Measurements from ENCODE around the gene HEXD. TPM values are rescaled to one million over a fixed set of nuclear protein-coding genes. Genes with fewer than 3 reads are reported as not detected.

HEXD gene
- total and polyA plus RNA-seq, 8 donors: 25.9 to 275 (median 39.5) TPM

GRCh38 chr17:82437325-82437668, 19.1 kb downstream of the HEXD start:
- Histone ChIP-seq H3K9me3 (no peaks in the 10 kb centered on the region), H3K27ac (peak overlapping the region; percentile 23 to 44 (median 38)), H3K36me3 (peaks cover 0 to 2% (median 0%) of the 10 kb centered on the region in 3 donors), H3K27me3 (no peaks in the 10 kb centered on the region), H3K4me3 (peak overlapping the region in 3 of 4 donors; percentile 10 to 35 (median 18)), H3K4me1 (peaks cover 5 to 10% (median 9%) of the 10 kb centered on the region in 3 donors)
- no peak for DNase-seq
- TF ChIP-seq CTCF (IDR thresholded peaks at IDR 0.05): no peak
- no peak for FAIRE-seq
- 44 to 49% methylated on average over 18 of the region's 18 CpGs for WGBS, 2 donors
- ATAC-seq: peak; percentile 27 to 41 (median 32)
- intact Hi-C loops (cut with DNase I): no loop called here

- ATAC-seq (peak in 2 of 4 donors; percentile 8 to 11), FAIRE-seq (no peak), DNase-seq (peak in 5 of 6 donors; percentile 61 to 86 (median 68))
- no peak for TF ChIP-seq CTCF (IDR thresholded peaks at IDR 0.05)
- intact Hi-C loops (cut with DNase I): no loop called here
- Histone ChIP-seq H3K4me1 (peaks cover 5 to 13% (median 10%) of the 10 kb centered on the region in 3 donors), H3K4me3 (peak overlapping the region in 1 of 4 donors; percentile 35), H3K36me3 (peaks cover 0 to 3% (median 2%) of the 10 kb centered on the region in 3 donors), H3K27ac (peak overlapping the region in 1 of 4 donors; percentile 23), H3K9me3 (no peaks in the 10 kb centered on the region), H3K27me3 (no peaks in the 10 kb centered on the region)
- 64 to 72% methylated on average over 25 to 26 of the region's 26 CpGs for WGBS, 2 donors
Measured at GRCh38 chr17:82438401-82439193, 20.4 kb downstream of the HEXD start.

DNA sequence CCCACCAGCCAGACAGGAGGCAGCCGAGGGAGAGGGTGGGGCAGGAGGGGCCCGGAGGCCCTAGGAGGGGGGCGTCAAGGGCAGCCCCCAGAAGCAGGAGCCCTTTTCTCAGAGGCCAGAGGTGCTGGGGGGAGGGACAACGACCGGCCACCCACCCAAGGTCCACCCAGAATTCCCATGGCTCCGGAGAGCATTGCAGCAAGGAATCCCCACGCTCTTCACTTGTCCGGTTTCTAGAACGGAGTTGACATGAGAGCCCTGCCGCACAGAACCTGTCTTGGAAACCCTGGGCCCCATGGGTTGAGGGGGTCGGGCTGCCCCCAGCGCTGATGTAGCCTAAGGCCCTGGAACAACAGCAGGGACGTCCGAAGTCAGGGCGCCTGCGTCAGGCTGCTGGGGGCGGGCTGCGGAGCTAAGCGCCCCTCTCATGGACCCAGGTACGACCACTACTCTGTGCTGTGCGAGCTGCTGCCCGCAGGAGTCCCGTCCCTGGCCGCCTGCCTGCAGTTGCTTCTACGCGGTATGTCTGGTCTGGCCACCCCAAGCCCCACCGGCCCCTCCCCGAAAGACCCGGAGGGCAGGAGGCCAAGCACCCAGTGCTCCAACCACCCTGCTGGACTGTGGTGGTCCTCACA, 21.2 kb downstream of the HEXD start:
- 87 to 89% methylated on average over 28 to 29 of the region's 29 CpGs for WGBS, 2 donors
- ATAC-seq: no peak
- DNase-seq: peak in 2 of 6 donors; percentile 53 to 77
- Histone ChIP-seq H3K36me3 (peaks cover 0 to 3% (median 2%) of the 10 kb centered on the region in 3 donors), H3K9me3 (no peaks in the 10 kb centered on the region), H3K4me1 (peaks cover 5 to 13% (median 10%) of the 10 kb centered on the region in 3 donors), H3K4me3 (no peak overlapping the region), H3K27me3 (no peaks in the 10 kb centered on the region), H3K27ac (no peak overlapping the region)
- no peak for FAIRE-seq
- no peak for TF ChIP-seq CTCF (IDR thresholded peaks at IDR 0.05)
- intact Hi-C loops (cut with DNase I): no loop called here

GRCh38 chr17:82439829-82440365, 21.8 kb downstream of the HEXD start:
- Histone ChIP-seq H3K27me3 (no peaks in the 10 kb centered on the region), H3K36me3 (peaks cover 0 to 3% (median 2%) of the 10 kb centered on the region in 3 donors), H3K4me3 (no peak overlapping the region), H3K4me1 (peaks cover 5 to 13% (median 10%) of the 10 kb centered on the region in 3 donors), H3K27ac (peak overlapping the region in 1 of 4 donors; percentile 44), H3K9me3 (no peaks in the 10 kb centered on the region)
- TF ChIP-seq CTCF (IDR thresholded peaks at IDR 0.05): no peak
- 94 to 95% methylated on average over 34 of the region's 34 CpGs for WGBS, 2 donors
- DNase-seq (peak in 1 of 6 donors; percentile 35), FAIRE-seq (no peak), ATAC-seq (no peak)
- intact Hi-C loops (cut with DNase I): no loop called here

Data from pancreas (tissue), 10 donors.